ENCODE results near the gene AGO4. TPM values are rescaled to one million over a fixed set of nuclear protein-coding genes. Genes with fewer than 3 reads are reported as not detected.

Gene AGO4
- total RNA-seq, 1 experiment from 2014 or later = 6.1 TPM

DNA sequence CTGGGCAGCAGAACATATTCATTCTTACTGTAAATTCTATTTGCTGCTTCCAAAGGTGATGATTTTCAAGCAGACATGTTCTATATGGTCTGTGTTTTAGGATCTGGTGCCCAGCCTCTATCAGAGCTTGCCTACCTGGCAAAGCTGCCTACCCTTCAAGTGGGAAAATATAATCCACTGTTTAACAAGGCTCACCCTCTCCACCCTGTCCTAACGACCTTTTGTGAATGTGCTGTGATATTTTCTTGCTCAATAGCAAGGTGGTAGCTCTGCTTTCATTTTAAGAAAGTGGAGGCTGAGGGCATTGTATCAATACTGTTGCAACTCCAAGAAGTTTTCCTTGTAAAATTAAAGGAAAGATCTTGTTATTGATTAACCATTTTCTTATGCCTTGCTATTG lies 49.1 kb downstream of the AGO4 start:
- no peak for DNase-seq (ENCODE audit: low read depth, low spot score)
- TF ChIP-seq ZNF274 (IDR thresholded peaks at IDR 0.05; ENCODE audit: low read depth, low read length) (no peak), EZH2 (IDR thresholded peaks at IDR 0.05) (no peak), EZH2phosphoT487 (IDR thresholded peaks at IDR 0.05; ENCODE audit: borderline replicate concordance) (no peak), SIN3A (IDR thresholded peaks at IDR 0.05; ENCODE audit: low read depth) (no peak), SP1 (IDR thresholded peaks at IDR 0.05; ENCODE audit: low read depth) (no peak), ELF1 (IDR thresholded peaks at IDR 0.05; ENCODE audit: borderline replicate concordance, low read depth) (no peak), POLR2A (IDR thresholded peaks at IDR 0.05; ENCODE audit: borderline replicate concordance, extremely low read depth, insufficient read depth, insufficient read length) (no peak), FOSL1 (IDR thresholded peaks at IDR 0.05; ENCODE audit: low read depth) (no peak)
- TF ChIP-seq, protein P1, sequence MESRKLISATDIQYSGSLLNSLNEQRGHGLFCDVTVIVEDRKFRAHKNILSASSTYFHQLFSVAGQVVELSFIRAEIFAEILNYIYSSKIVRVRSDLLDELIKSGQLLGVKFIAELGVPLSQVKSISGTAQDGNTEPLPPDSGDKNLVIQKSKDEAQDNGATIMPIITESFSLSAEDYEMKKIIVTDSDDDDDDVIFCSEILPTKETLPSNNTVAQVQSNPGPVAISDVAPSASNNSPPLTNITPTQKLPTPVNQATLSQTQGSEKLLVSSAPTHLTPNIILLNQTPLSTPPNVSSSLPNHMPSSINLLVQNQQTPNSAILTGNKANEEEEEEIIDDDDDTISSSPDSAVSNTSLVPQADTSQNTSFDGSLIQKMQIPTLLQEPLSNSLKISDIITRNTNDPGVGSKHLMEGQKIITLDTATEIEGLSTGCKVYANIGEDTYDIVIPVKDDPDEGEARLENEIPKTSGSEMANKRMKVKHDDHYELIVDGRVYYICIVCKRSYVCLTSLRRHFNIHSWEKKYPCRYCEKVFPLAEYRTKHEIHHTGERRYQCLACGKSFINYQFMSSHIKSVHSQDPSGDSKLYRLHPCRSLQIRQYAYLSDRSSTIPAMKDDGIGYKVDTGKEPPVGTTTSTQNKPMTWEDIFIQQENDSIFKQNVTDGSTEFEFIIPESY (IDR thresholded peaks at IDR 0.05; ENCODE audit: extremely low read depth, insufficient replicate concordance, low read length) = no peak
- TF ChIP-seq, protein P2, sequence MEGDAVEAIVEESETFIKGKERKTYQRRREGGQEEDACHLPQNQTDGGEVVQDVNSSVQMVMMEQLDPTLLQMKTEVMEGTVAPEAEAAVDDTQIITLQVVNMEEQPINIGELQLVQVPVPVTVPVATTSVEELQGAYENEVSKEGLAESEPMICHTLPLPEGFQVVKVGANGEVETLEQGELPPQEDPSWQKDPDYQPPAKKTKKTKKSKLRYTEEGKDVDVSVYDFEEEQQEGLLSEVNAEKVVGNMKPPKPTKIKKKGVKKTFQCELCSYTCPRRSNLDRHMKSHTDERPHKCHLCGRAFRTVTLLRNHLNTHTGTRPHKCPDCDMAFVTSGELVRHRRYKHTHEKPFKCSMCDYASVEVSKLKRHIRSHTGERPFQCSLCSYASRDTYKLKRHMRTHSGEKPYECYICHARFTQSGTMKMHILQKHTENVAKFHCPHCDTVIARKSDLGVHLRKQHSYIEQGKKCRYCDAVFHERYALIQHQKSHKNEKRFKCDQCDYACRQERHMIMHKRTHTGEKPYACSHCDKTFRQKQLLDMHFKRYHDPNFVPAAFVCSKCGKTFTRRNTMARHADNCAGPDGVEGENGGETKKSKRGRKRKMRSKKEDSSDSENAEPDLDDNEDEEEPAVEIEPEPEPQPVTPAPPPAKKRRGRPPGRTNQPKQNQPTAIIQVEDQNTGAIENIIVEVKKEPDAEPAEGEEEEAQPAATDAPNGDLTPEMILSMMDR (IDR thresholded peaks at IDR 0.05 in 2 of 3, conservative IDR thresholded peaks at IDR 0.05 in 1 of 3; ENCODE audit: borderline replicate concordance in 1 of 3, insufficient read depth in 1 of 3, low read depth in 2 of 3, low read length in 2 of 3) = no peak
- BruUV-seq (replicated peaks) = no TSS peak
- no peak for ATAC-seq
- Histone ChIP-seq H2AFZ (ENCODE audit: low read depth, low read length, poor library complexity, severe bottlenecking) (no peak overlapping the region), H3K36me3 (ENCODE audit: control insufficient read depth in 1 of 2, insufficient read depth in 2 of 2, low read length in 2 of 2) (no peaks in the 10 kb centered on the region), H4K20me1 (ENCODE audit: insufficient read depth) (no peaks in the 10 kb centered on the region), H3K9ac (ENCODE audit: low read length) (no peak overlapping the region), H3K4me1 (ENCODE audit: control insufficient read depth in 1 of 2, insufficient read depth in 2 of 2, low read length in 2 of 2) (no peaks in the 10 kb centered on the region), H3K4me3 (replicated peaks in 1 of 2; ENCODE audit: low read depth in 1 of 2, low read length in 2 of 2) (no peak overlapping the region), H3K9me3 (ENCODE audit: control insufficient read depth in 1 of 2, insufficient read depth in 1 of 2, low read depth in 1 of 2, low read length in 2 of 2) (no peaks in the 10 kb centered on the region), H3K27ac (ENCODE audit: low read depth, low read length) (no peak overlapping the region), H3K9me2 (ENCODE audit: insufficient read depth) (no peaks in the 10 kb centered on the region), H3K79me2 (ENCODE audit: insufficient read depth, low read length) (no peaks in the 10 kb centered on the region), H3K27me3 (ENCODE audit: insufficient read depth, low read length) (no peaks in the 10 kb centered on the region), H3K4me2 (ENCODE audit: low read length) (no peak overlapping the region)
- CTCF ChIA-PET = interaction anchor here (0.8 kb wide), 1 partner anchor 18 kb away, joined by 3 read pairs; no protein-coding TSS in a partner anchor
- POLR2A ChIA-PET = no interaction called here
- intact Hi-C loops (cut with micrococcal nuclease) = loop anchor here (10.0 kb wide), 1 partner anchor 228 kb away; the partner anchor contains the start of genes ADPRS and TEKT2
- RAD21 ChIA-PET (ENCODE audit: low non-redundant PET in 1 of 2, low total read pairs in 2 of 2, uncharacterized antibody in 2 of 2, unreplicated experiment in 2 of 2) = no interaction called here
